Stimulated activated CD8-positive, alpha-beta memory T cell treated with anti-CD3 and anti-CD28 coated beads, Interleukin-4, amount 100 ng/mL, for 24 hours (primary cell): ENCODE results near the gene SLC37A1.
A peak's percentile ranks its signal among the peaks of the same experiment; 100 is the strongest.

Experiments used
- DNase-seq: peaks from one replicate; pipeline ENCODE4 v3.0.0-alpha.2; 2020; ENCODE audit warnings: low read depth

Gene SLC37A1

DNA sequence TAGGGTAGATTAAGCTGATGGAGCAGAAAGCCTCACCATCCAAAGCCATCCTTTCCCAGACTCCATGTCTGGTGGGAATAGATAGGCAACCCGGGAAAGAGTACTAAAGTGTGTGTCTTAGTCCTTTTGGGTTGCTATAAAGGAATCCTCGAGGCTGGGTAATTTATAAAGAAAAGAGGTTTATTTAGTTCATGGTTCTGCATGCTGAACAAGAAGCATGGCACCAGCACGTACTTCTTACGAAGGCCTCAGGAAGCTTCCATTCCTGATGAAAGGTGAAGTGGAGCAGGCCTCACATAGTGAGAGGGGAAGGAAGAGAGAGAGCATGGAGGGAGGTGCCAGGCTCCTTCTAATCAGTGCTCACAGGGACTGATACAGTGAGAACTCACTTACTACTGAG is 6.2 kb upstream of the SLC37A1 start:
- DNase-seq, result no peak

DNA sequence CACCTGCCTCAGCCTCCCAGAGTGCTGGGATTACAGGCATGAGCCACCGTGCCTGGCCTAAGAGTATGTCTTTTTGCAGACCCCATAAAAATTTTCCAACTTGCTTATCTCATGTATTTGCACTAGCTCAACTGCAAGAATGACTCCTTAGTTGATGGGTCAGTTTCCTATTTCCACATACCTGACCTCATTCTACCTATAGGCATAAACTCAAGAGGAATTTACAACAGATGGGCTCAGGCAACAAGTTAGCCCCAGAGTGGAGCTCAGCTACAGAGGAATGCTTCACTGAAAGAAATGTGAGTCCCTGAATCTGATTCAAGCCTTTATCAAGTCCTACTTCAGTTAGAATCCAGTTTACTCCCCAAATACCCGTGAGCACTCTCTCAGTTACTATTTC is 5.3 kb upstream of the SLC37A1 start:
- DNase-seq, result no peak

- DNase-seq, result no peak
Observed at GRCh38 chr21:42509244-42509643, 4.4 kb upstream of the SLC37A1 start.

DNA sequence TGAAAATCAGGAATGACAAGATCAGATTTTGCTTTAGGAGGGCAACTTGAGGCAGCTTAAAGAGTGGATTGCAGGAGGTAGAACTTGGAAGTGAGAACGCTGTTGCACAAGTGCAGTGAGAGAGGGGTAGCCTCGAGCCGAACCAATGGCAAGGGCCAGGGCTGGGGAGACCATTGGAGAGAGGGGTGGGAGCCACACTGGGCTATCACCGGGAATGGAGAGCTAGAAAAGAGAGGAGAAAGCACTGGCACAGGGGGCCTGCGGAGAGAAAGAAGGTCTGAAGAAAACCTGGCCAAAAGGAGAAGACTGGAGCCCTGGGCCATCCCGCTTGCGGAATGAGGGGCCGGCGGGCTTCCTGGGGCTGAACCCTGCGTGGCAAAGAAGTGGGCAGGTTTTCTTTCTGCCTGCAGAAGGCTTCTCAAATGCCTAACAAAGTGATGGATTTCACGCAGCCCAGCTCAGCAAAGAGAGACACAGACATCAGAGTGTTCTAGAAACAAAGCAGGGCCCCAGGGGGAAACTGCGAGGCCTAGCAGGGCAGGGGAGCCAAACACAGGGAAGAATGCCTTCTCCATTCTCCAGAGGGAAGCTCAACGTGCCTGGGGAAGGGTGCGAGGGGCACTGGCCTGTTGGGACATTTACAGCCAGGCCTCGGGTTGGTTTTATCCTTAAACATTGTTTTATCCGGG is 1.2 kb upstream of the SLC37A1 start:
- DNase-seq, result no peak

DNA sequence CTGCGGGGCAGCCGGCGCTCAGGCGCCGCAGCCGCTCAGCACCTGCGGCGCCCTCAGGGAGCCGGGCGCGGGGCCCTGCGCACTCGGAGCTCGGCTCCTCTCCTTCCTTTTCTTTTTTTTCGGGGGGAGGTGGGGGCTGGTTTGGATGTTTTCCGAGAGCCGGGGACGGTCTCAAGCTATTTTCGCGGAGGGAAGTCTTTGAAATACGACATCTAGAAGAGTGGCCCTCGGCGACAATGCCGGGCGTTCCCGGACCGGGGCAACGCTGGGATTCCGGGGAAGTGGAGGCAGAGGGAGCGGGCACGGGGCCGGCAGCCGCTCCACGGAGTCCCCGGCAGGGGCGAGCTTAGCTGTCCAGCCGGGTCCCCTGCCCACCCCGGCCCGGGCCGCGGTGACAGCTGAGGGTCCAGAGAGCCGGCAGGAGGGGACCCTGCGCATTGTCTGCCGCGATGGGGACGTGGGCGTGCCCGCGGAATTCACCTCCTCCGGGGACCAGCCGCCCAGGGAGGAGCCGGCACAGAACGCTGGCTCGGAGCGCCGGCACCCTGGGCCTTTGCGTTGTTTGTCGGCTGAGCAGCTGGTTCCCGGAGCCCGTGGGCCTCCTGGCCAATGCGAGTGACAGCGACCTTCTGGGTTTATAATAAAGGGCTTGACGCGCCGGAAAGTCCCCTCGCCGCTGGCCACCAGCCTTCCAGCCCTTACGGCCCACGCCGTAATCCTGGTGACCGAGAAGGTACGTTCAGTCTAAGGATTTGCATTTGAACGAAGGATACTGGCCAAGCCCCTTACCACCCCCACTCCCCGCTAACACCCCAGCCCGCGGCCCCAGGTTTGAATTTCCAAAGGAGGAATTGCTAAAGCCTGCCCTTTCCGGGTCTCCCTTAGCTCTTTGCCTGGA is 582 bp downstream of the SLC37A1 start:
- peak; percentile 47 for DNase-seq

GRCh38 chr21:42514883-42515228 is 1.2 kb downstream of the SLC37A1 start:
- DNase-seq, result no peak

GRCh38 chr21:42515708-42516502 is 2.3 kb downstream of the SLC37A1 start:
- DNase-seq, result no peak

DNA sequence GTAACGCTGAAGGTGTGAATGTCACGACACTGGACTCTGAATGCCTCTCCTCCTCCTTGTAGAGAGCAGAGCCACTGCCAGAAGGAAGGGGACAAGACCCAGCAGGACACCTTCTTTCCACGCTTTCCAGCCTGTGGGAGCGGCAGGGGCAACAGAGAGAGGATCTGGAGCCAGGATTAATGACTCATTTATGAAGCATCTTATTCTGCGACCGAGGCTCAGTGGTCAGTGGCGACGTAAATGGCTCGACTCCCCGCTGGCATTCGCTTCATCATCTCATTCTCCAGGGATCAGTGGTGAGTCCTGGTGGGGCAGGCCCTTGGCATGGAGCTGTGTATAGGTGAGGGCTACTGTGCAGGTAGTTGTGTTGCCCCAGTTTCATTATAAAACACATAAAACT is 4.6 kb downstream of the SLC37A1 start:
- DNase-seq, result no peak

GRCh38 chr21:42518626-42519025 is 5.0 kb downstream of the SLC37A1 start:
- no peak for DNase-seq

DNA sequence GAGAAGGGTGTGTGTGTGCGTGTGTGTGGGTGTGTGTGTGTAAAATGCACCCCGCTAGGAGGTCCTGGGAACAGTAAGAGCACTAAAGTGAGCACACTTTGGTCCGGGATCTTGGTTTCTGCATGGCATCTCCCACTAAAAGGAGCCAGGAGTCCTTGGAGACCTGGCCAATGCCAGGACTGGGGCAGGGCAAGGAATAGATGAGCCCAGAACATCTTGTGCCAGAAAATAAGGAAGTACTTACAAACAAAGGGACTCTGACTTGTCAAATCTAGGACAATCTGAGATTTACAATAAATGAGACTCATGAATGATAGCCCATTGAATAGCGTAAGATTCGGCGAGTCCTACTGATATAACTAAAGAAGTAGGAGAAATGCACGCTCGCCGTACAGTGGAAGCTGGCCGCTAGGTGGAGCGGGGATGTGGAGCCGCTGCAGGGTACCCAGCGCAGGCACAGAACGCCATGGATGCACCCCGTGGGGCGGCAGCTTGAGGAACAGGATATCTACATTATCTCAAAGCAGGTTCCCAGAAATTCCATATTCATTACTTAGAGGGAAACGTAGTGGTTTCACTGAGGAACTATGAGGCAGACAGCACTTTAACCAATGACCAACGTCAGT is 7.1 kb downstream of the SLC37A1 start:
- no peak for DNase-seq

- no peak for DNase-seq
Observed at GRCh38 chr21:42521384-42521783, 7.7 kb downstream of the SLC37A1 start.

GRCh38 chr21:42521805-42522204 is 8.2 kb downstream of the SLC37A1 start:
- no peak for DNase-seq

DNA sequence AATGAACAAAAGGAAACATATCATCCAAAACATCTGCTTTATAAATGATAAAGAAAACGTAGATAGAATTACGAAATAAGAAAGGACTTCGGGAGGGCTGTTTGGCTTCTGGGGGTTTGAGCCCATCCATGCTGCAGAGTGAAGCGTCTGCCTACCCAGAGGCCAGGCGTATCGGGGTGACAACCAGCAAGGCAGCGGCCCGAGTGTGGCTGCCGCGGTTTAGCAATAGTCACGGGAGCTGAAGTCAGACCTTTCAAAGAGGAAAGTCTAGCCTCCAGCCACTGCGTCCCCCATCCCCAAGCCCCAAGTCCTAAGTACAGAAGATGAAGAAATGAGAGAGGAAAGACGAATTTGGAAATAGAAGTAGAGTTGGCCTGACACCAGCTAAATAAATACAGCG is 8.6 kb downstream of the SLC37A1 start:
- no peak for DNase-seq

DNA sequence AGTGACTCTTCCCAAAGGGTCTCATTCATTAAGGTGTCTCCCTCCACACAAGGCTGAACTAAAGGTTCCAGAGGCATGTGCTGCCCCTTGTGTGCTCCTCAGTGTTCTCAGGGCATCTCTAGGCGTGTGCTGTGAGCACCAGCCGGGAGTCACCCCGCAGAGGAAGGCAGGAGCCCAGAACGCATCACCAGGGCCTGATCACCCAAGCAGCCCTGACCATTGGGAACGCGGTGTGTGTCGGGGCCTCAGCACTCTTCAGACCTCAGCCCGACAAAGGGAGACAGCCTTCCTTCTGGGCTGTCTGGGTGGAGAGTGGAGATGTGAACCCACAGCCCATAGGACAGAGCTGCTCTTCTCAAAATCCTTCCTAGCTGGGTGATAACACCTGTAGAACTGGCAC is 9.1 kb downstream of the SLC37A1 start:
- DNase-seq, result no peak

DNA sequence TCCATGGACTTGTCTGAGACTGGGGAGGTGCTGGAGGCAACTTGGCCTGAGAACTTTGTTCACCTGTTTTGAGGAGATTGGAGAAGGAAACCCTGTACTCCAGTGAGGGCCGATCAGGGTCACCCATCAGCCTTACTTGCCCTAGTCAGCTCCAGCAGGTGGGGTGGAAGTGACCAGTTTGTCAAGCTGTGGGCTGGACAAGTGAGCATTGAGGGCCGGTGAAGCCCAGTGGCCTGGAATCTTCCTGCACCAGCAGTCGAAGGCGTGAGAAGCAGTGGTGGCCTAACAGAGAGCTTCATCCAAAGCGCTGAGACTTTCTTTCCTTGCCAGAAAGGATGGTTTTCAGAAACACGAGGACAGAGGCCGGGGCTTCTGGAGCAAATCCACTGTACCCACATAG is 9.6 kb downstream of the SLC37A1 start:
- no peak for DNase-seq

GRCh38 chr21:42523941-42524340 is 10.3 kb downstream of the SLC37A1 start:
- no peak for DNase-seq

GRCh38 chr21:42524341-42525028 is 10.8 kb downstream of the SLC37A1 start:
- peak; percentile 46 for DNase-seq

- DNase-seq, result no peak
Observed at GRCh38 chr21:42525029-42525581, 11.5 kb downstream of the SLC37A1 start.

DNA sequence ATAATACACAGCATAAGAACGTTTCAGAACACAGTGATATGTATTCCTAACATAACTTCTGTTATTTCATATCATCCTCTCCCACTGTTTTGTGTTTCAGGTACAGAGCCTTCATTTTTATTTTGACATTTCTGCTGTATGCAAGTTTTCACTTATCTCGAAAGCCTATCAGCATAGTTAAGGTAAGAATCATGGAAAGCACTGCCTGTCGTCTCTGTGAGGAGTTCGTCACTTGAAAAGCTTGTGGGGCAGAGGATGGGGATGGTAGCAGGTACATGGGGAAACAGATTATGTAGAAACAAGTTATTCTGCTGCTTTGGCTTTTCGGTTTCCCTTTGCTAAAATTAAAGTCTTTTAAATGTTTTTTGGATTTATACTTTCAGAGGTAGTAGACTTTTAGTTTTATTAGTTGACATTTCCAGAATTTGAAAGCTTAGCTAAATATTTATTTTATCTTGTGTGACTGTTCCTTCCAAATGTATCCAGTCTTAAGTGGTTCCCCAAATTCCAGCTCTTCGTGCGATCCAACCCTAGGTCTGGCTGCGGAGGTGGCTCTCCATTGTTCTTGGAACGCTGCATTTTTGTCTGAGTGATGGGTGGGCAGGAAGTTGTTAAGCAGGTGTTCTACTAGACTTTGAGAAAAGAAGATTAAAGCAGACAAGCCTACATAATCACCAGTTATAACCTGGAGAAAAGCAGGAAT is 12.2 kb downstream of the SLC37A1 start:
- DNase-seq, result no peak

GRCh38 chr21:42526379-42526727 is 12.7 kb downstream of the SLC37A1 start:
- no peak for DNase-seq

- no peak for DNase-seq
Observed at GRCh38 chr21:42527127-42527488, 13.5 kb downstream of the SLC37A1 start.
